Stimulated activated CD8-positive, alpha-beta memory T cell treated with anti-CD3 and anti-CD28 coated beads, Interleukin-4, amount 100 ng/mL, for 1 hour (primary cell): ENCODE measurements around the gene BOLL.
"Not testable (repeated sequence)": the region's sequence is repeated elsewhere in the genome, so short reads cannot be mapped to it uniquely, and the experiment has no call there.

Experiments used
- DNase-seq, 2 donors: peaks; one replicate each; pipeline ENCODE4 v3.0.0-alpha.2; 2020; ENCODE audit warnings: low read depth in 2 of 2, low spot score in 1 of 2

Gene BOLL

GRCh38 chr2:197784956-197785941 lies at the start of gene BOLL:
Gene BOLL (minus strand): TSS chr2:197785319. CDS start chr2:197781850, 3,469 bp downstream.
- no peak for DNase-seq

GRCh38 chr2:197834771-197835170 lies 49.7 kb upstream of the BOLL start:
- not testable (repeated sequence) for DNase-seq

- no peak for DNase-seq
These were observed 43.5 kb upstream of the BOLL start for GRCh38 chr2:197828464-197829135.

GRCh38 chr2:197827618-197828017 lies 42.5 kb upstream of the BOLL start:
- DNase-seq, result no peak

GRCh38 chr2:197822333-197822732 lies 37.2 kb upstream of the BOLL start:
- no peak for DNase-seq

- DNase-seq, result no peak
These were observed 36.6 kb upstream of the BOLL start for GRCh38 chr2:197821550-197822289.

- DNase-seq, result no peak
These were observed 29.4 kb upstream of the BOLL start for GRCh38 chr2:197814526-197814925.

- DNase-seq, result no peak
These were observed 28.1 kb upstream of the BOLL start for GRCh38 chr2:197813093-197813787.

- no peak for DNase-seq
These were observed 25.4 kb upstream of the BOLL start for GRCh38 chr2:197810491-197810890.

- no peak for DNase-seq
These were observed 24.9 kb upstream of the BOLL start for GRCh38 chr2:197810016-197810415.

- DNase-seq, result no peak
These were observed 23.9 kb upstream of the BOLL start for GRCh38 chr2:197809064-197809463.

GRCh38 chr2:197805715-197806633 lies 20.9 kb upstream of the BOLL start:
- no peak for DNase-seq

GRCh38 chr2:197804758-197805714 lies 19.9 kb upstream of the BOLL start:
- DNase-seq, result no peak

- DNase-seq, result peak; percentile 64 to 80
These were observed 19.1 kb upstream of the BOLL start, which contains the start of gene PLCL1 for GRCh38 chr2:197804049-197804757. Gene PLCL1 (plus strand): TSS chr2:197804593.

- DNase-seq, result no peak
These were observed 17.9 kb upstream of the BOLL start for GRCh38 chr2:197803033-197803444.

- DNase-seq, result no peak
These were observed 15.9 kb upstream of the BOLL start for GRCh38 chr2:197801033-197801432.

GRCh38 chr2:197800091-197800490 lies 15.0 kb upstream of the BOLL start:
- DNase-seq, result no peak

- DNase-seq, result no peak
These were observed 13.9 kb upstream of the BOLL start for GRCh38 chr2:197799068-197799467.
